ENCODE measurements around the gene DCAF6.

The DCAF6 gene

GRCh38 chr1:167974698-167975097, 38.2 kb downstream of the DCAF6 start:
- Mint-ChIP-seq H3K27me3 (ENCODE audit: low read depth, poor library complexity) (no peaks in the 10 kb centered on the region), H3K36me3 (ENCODE audit: low read depth) (peaks cover 52% of the 10 kb centered on the region), H3K9me3 (peaks cover 22% of the 10 kb centered on the region), H3K27ac (no peak overlapping the region), H3K4me1 (no peaks in the 10 kb centered on the region), H3K4me3 (no peak overlapping the region)
- DNase-seq: no peak
- TF ChIP-seq, protein P1, sequence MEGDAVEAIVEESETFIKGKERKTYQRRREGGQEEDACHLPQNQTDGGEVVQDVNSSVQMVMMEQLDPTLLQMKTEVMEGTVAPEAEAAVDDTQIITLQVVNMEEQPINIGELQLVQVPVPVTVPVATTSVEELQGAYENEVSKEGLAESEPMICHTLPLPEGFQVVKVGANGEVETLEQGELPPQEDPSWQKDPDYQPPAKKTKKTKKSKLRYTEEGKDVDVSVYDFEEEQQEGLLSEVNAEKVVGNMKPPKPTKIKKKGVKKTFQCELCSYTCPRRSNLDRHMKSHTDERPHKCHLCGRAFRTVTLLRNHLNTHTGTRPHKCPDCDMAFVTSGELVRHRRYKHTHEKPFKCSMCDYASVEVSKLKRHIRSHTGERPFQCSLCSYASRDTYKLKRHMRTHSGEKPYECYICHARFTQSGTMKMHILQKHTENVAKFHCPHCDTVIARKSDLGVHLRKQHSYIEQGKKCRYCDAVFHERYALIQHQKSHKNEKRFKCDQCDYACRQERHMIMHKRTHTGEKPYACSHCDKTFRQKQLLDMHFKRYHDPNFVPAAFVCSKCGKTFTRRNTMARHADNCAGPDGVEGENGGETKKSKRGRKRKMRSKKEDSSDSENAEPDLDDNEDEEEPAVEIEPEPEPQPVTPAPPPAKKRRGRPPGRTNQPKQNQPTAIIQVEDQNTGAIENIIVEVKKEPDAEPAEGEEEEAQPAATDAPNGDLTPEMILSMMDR (IDR thresholded peaks at IDR 0.05): no peak

- TF ChIP-seq, protein P1 (IDR thresholded peaks at IDR 0.05): no peak
- Mint-ChIP-seq H3K27ac (no peak overlapping the region), H3K27me3 (ENCODE audit: low read depth, poor library complexity) (no peaks in the 10 kb centered on the region), H3K36me3 (ENCODE audit: low read depth) (peaks cover 70% of the 10 kb centered on the region), H3K4me3 (no peak overlapping the region), H3K9me3 (peaks cover 36% of the 10 kb centered on the region), H3K4me1 (no peaks in the 10 kb centered on the region)
- no peak for DNase-seq
Observed at GRCh38 chr1:167977245-167977644, 40.8 kb downstream of the DCAF6 start.

DNA sequence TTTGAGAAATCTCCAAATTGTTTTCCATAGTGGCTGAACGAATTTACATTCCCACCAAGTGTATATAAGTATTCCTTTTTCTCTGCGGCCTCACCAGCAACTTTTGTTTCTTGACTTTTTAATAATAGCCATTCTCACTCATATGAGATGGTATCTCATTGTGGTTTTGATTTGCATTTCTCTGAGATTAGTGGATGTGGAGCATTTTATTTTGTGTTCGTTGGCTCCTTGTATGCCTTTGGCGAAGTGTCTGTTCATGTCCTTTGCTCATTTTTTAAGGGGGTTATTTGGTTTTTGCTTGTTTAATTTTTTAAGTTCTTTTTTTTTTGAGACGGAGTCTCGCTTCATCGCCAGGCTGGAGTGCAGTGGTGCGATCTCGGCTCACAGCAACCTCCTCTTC, 45.5 kb downstream of the DCAF6 start:
- Mint-ChIP-seq H3K9me3 (peaks cover 41% of the 10 kb centered on the region), H3K27me3 (ENCODE audit: low read depth, poor library complexity) (no peaks in the 10 kb centered on the region), H3K4me3 (no peak overlapping the region), H3K27ac (no peak overlapping the region), H3K36me3 (ENCODE audit: low read depth) (peaks cover 78% of the 10 kb centered on the region), H3K4me1 (no peaks in the 10 kb centered on the region)
- TF ChIP-seq, protein P1 (IDR thresholded peaks at IDR 0.05): no peak
- DNase-seq: no peak

DNA sequence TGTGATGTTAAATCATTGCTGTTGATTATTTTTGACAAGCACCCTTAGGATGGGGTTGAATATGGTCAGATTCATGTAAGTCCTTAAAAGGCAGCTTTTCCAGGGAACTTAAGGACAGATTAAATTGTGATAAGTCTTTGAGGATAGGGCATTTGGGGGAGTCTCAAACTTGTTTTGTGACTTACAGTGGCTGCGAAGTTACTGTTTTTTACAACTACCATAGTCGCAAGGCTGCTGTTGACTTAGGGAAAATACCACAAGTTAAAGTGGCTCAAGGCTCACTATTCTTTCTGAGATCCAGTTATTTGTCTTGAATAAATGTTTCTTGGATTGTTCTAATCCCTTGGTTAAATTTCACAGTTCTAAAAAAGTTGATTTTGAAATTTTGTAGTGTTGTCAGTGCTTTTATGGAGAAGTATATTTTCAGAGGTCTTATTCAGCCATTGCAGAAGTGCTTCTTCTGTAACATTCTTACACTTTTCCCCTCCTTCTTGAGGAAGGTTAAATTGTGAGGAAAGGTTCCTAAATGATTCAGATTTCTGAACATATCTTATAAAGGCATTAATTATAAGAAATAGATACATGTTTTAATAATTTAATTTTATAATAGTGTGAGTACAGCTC, 47.4 kb downstream of the DCAF6 start:
- H3K9me3 Mint-ChIP-seq: peaks cover 30% of the 10 kb centered on the region
- H3K27me3 Mint-ChIP-seq (ENCODE audit: low read depth, poor library complexity): no peaks in the 10 kb centered on the region
- DNase-seq: no peak
- no peak overlapping the region for H3K4me3 Mint-ChIP-seq
- TF ChIP-seq, protein P1 (IDR thresholded peaks at IDR 0.05): no peak
- no peaks in the 10 kb centered on the region for H3K4me1 Mint-ChIP-seq
- H3K36me3 Mint-ChIP-seq (ENCODE audit: low read depth): peaks cover 67% of the 10 kb centered on the region
- no peak overlapping the region for H3K27ac Mint-ChIP-seq

DNA sequence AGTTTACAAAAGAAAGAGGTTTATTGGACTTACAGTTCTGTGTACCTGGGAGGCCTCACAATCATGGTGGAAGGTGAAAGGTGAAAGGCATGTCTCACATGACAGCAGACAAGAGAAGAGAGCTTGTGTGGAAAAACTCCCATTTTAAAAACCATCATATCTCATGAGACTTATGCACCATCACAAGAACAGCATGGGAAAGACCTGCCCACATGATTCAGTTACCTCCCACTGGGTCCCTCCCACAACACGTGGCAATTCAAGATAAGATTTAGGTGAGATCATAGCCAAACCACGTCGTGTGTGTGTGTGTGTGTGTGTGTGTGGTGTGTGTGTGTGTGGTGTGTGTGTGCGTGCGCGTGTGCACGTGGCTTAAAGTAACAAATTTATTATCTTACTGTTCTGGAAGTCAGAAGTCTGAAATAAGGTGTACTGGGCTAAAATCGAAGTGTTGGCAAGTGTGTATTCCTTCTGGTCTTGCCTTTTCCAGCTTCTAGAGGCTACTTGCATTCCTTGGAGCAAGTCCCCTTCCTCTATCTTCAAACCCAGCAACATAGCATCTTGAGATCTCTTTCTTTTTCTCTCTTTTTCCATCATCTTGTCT, 48.5 kb downstream of the DCAF6 start:
- DNase-seq: no peak
- Mint-ChIP-seq H3K27ac (peak overlapping the region; percentile 93), H3K4me1 (no peaks in the 10 kb centered on the region), H3K36me3 (ENCODE audit: low read depth) (peaks cover 69% of the 10 kb centered on the region), H3K4me3 (no peak overlapping the region), H3K9me3 (peaks cover 30% of the 10 kb centered on the region), H3K27me3 (ENCODE audit: low read depth, poor library complexity) (no peaks in the 10 kb centered on the region)
- TF ChIP-seq, protein P1 (IDR thresholded peaks at IDR 0.05): no peak

- no peak overlapping the region for H3K4me3 Mint-ChIP-seq
- no peak for DNase-seq
- H3K4me1 Mint-ChIP-seq: no peaks in the 10 kb centered on the region
- peaks cover 18% of the 10 kb centered on the region for H3K9me3 Mint-ChIP-seq
- H3K27me3 Mint-ChIP-seq (ENCODE audit: low read depth, poor library complexity): no peaks in the 10 kb centered on the region
- peaks cover 56% of the 10 kb centered on the region for H3K36me3 Mint-ChIP-seq (ENCODE audit: low read depth)
- no peak overlapping the region for H3K27ac Mint-ChIP-seq
- TF ChIP-seq, protein P1 (IDR thresholded peaks at IDR 0.05): no peak
Observed at GRCh38 chr1:167987174-167987573, 50.7 kb downstream of the DCAF6 start.
